ENCODE data around the gene PPP1R7.

PPP1R7 gene

GRCh38 chr2:241137276-241138190 lies 12.7 kb upstream of the PPP1R7 start:
- no peaks in the 10 kb centered on the region for H3K9me3 ChIP-seq (ENCODE audit: control insufficient read depth, insufficient read depth, low read depth, low read length)
- no peak for TF ChIP-seq BCL11A (tag by site-specific recombination; IDR thresholded peaks at IDR 0.05; ENCODE audit: low read depth)
- TF ChIP-seq ZNF114 (tag by site-specific recombination; IDR thresholded peaks at IDR 0.05): no peak
- TF ChIP-seq ZNF518A (tag by site-specific recombination; conservative IDR thresholded peaks at IDR 0.05; ENCODE audit: low read depth): no peak
- no peak for TF ChIP-seq ZNF785 (tag by site-specific recombination; IDR thresholded peaks at IDR 0.05)
- no peak for TF ChIP-seq ZBTB10 (tag by site-specific recombination; IDR thresholded peaks at IDR 0.05)
- no peak for TF ChIP-seq REPIN1 (tag by site-specific recombination; IDR thresholded peaks at IDR 0.05; ENCODE audit: low read depth)
- no peak for TF ChIP-seq ZNF133 (tag by site-specific recombination; IDR thresholded peaks at IDR 0.05)
- no peak for TF ChIP-seq ZNF202 (tag by site-specific recombination; IDR thresholded peaks at IDR 0.05; ENCODE audit: borderline replicate concordance)
- no peak for TF ChIP-seq ZNF473 (tag by site-specific recombination; IDR thresholded peaks at IDR 0.05)
- TF ChIP-seq ZNF214 (tag by site-specific recombination; IDR thresholded peaks at IDR 0.05; ENCODE audit: borderline replicate concordance): no peak
- TF ChIP-seq ZNF664 (tag by site-specific recombination; IDR thresholded peaks at IDR 0.05): no peak
- TF ChIP-seq ZNF274 (IDR thresholded peaks at IDR 0.05; ENCODE audit: low read length): no peak
- no peak for TF ChIP-seq ZNF274 (tag by site-specific recombination; IDR thresholded peaks at IDR 0.05; ENCODE audit: borderline replicate concordance)
- TF ChIP-seq, protein P1, sequence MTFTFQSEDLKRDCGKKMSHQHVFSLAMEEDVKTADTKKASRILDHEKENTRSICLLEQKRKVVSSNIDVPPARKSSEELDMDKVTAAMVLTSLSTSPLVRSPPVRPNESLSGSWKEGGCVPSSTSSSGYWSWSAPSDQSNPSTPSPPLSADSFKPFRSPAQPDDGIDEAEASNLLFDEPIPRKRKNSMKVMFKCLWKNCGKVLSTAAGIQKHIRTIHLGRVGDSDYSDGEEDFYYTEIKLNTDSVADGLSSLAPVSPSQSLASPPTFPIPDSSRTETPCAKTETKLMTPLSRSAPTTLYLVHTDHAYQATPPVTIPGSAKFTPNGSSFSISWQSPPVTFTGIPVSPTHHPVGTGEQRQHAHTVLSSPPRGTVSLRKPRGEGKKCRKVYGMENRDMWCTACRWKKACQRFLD (tag by site-specific recombination; IDR thresholded peaks at IDR 0.05): no peak
- TF ChIP-seq ZNF132 (tag by site-specific recombination; IDR thresholded peaks at IDR 0.05; ENCODE audit: borderline replicate concordance): no peak
- TF ChIP-seq GLIS1 (tag by site-specific recombination; IDR thresholded peaks at IDR 0.05): no peak
- TF ChIP-seq ZNF544 (tag by site-specific recombination; IDR thresholded peaks at IDR 0.05): no peak
- peaks cover 0 to 90% of the 10 kb centered on the region in 2 experiments; a peak in 2 of 3 replicates for H3K36me3 ChIP-seq (ENCODE audit: control insufficient read depth in 2 of 2, insufficient read depth in 1 of 2, low read length in 2 of 2)
- CTCF ChIA-PET: interaction anchor here (0.6 kb wide), 1 partner anchor 38 kb away, joined by 5 read pairs; no protein-coding TSS in a partner anchor
- no peaks in the 10 kb centered on the region for H3K4me1 ChIP-seq (ENCODE audit: control insufficient read depth, insufficient read depth, low read length)
- no peak overlapping the region for H3K4me3 ChIP-seq (ENCODE audit: low read depth, low read length)
- no peak overlapping the region for H3K27ac ChIP-seq (ENCODE audit: extremely low read depth, low read depth, low read length)
- POLR2A ChIA-PET: interaction anchor here (0.7 to 1.2 kb wide), 2 partner anchors 12 to 13 kb away, joined by 3 to 4 read pairs; partner anchors contain the start of genes PASK and PPP1R7
